HepG2 (cell line): ENCODE measurements around the gene FAM83G. TPM values are rescaled to one million over a fixed set of nuclear protein-coding genes. Genes with fewer than 3 reads are reported as not detected.
"Not testable (repeated sequence)": the region's sequence is repeated elsewhere in the genome, so short reads cannot be mapped to it uniquely, and the experiment has no call there.

Source experiments
- ATAC-seq: fragments of 200-7000 bp; cut with Tn5 transposase; 3 replicates; pipeline ENCODE4 v1.9.1; 2020; ENCODE audit warnings: mild to moderate bottlenecking, moderate library complexity
- BruUV-seq: library from RNA; stranded (reverse); fragments of 400-500 nt; replicated peaks from 2 replicates; lab custom pipeline; 2021; lab: Mats Ljungman, UMichigan
- CTCF ChIA-PET: fragments of 300-600 bp; formaldehyde crosslinking; extraction: SDS; loops from one replicate; lab custom pipeline; 2021; ENCODE audit warnings: low total read pairs, inconsistent platforms, low intra/inter-chr PET ratio; lab: Yijun Ruan, JAX
- POLR2A ChIA-PET: fragments of 350-600 bp; sonication (Branson Sonifier 250); formaldehyde crosslinking; loops from one replicate; lab custom pipeline; 2020; ENCODE audit warnings: antibody characterized with exemption, inconsistent platforms; lab: Yijun Ruan, JAX
- DNase-seq: peaks from one replicate; pipeline ENCODE4 v3.0.0-alpha.2; 2015; ENCODE audit warnings: low spot score
- FAIRE-seq: peaks from 3 replicates; lab custom pipeline; 2011; peaks lifted over from hg19 to GRCh38; lab: Jason Lieb, UNC
- H2AFZ ChIP-seq: one replicate; pipeline ENCODE4 v1.6.1; 2011; ENCODE audit warnings: low read length, inconsistent platforms
- H3K27ac ChIP-seq: fragments of 300-600 bp; 3 replicates; pipeline ENCODE4 v1.8.0; 2011; ENCODE audit warnings: mixed run types, mild to moderate bottlenecking, mixed read lengths, low read length, inconsistent platforms; ENCODE audit not compliant: insufficient read depth; ENCODE audit errors: extremely low read length
- H3K27me3 ChIP-seq, 2 experiments: fragments of 200-600 bp in 1 of 2; 2 replicates in 1 of 2; 3 replicates in 1 of 2; pipeline versions ENCODE4 v1.6.0 to v1.8.0; 2011; ENCODE audit warnings: low read length in 2 of 2, mild to moderate bottlenecking in 2 of 2, moderate library complexity in 2 of 2, inconsistent platforms in 1 of 2; ENCODE audit not compliant: insufficient read depth in 2 of 2, control insufficient read depth in 1 of 2
- H3K36me3 ChIP-seq, 2 experiments: fragments of 200-600 bp in 1 of 2; replicated peaks in 1 of 2; 2 replicates in 1 of 2; 3 replicates in 1 of 2; pipeline versions ENCODE4 v1.5.1 to v1.8.0; 2011; ENCODE audit warnings: low read length in 2 of 2, inconsistent platforms in 1 of 2; ENCODE audit not compliant: insufficient read depth in 2 of 2, control insufficient read depth in 1 of 2
- H3K4me1 ChIP-seq: 2 replicates; pipeline ENCODE4 v1.5.1; 2012; ENCODE audit warnings: low read length, inconsistent platforms; ENCODE audit not compliant: insufficient read depth
- H3K4me2 ChIP-seq: 2 replicates; pipeline ENCODE4 v1.6.0; 2011; ENCODE audit warnings: low read depth, low read length, inconsistent platforms
- H3K4me3 ChIP-seq, 3 experiments: fragments of 200-600 bp in 1 of 3; sonication (generic), shearing (Covaris generic) in 1 of 3; replicated peaks in 1 of 3; 2 replicates each; pipeline ENCODE4 v1.5.1; 2011 to 2016; ENCODE audit warnings: low read length in 3 of 3, inconsistent platforms in 2 of 3, low read depth in 2 of 3, mild to moderate bottlenecking in 2 of 3, control low read depth in 1 of 3, mixed read lengths in 1 of 3; ENCODE audit not compliant: insufficient read depth in 1 of 3
- H3K79me2 ChIP-seq: one replicate; pipeline ENCODE4 v1.6.1; 2011; ENCODE audit warnings: low read length, inconsistent platforms; ENCODE audit not compliant: insufficient read depth
- H3K9ac ChIP-seq: 2 replicates; pipeline ENCODE4 v1.6.0; 2011; ENCODE audit warnings: mild to moderate bottlenecking, low read depth, low read length, inconsistent platforms; ENCODE audit not compliant: insufficient read depth
- H3K9me3 ChIP-seq: 2 replicates; pipeline ENCODE4 v1.5.1; 2012; ENCODE audit warnings: mild to moderate bottlenecking, low read length
- H4K20me1 ChIP-seq: 2 replicates; pipeline ENCODE4 v1.6.0; 2011; ENCODE audit warnings: inconsistent platforms, mild to moderate bottlenecking, low read length, moderate library complexity; ENCODE audit not compliant: insufficient read depth
- IRF2 ChIP-seq: IDR thresholded peaks from 2 replicates; pipeline ENCODE4 v1.6.1; 2018; ENCODE audit warnings: missing genetic modification reagents, missing compliant biosample characterization
- KDM2A ChIP-seq: sonication (generic); formaldehyde crosslinking; IDR thresholded peaks from 2 replicates; pipeline ENCODE4 v1.4.0; 2020; ENCODE audit warnings: low read depth, missing genetic modification reagents, borderline replicate concordance
- NR2F6 ChIP-seq, 2 experiments: IDR thresholded peaks; 2 replicates each; pipeline ENCODE4 v1.6.1; 2016; ENCODE audit warnings: antibody characterized with exemption in 1 of 2, mild to moderate bottlenecking in 1 of 2
- SMC3 ChIP-seq: IDR thresholded peaks from 2 replicates; pipeline ENCODE4 v1.6.1; 2011; ENCODE audit warnings: low read length, improper control_type of control experiment
- STAG1 ChIP-seq: sonication (generic); formaldehyde crosslinking; IDR thresholded peaks from 2 replicates; pipeline ENCODE4 v1.4.0; 2020; ENCODE audit warnings: missing genetic modification reagents
- WGBS: methylation state at CpG from one replicate; pipeline ENCODE4 v1.1.6; 2017; ENCODE audit warnings: low lambda C conversion rate; 5-methylcytosine and 5-hydroxymethylcytosine counted together
- in situ Hi-C: cut with HindIII; loops from 2 replicates; pipeline ENCODE4 v1.10.0; 2017; ENCODE audit warnings: low pct_unique_long_range_greater_than_20kb; ENCODE audit not compliant: extremely low pct_ligation_motif_present
- intact Hi-C: fragments of 100-400 bp; cut with micrococcal nuclease; formaldehyde crosslinking; loops from one replicate; pipeline ENCODE4 v1.10.0; 2022; ENCODE audit not compliant: unreplicated experiment
- polyA plus RNA-seq, 8 experiments: library from polyadenylated mRNA; depleted of rRNA in 3 of 8; stranded (reverse) in 7 of 8; unstranded in 1 of 8; fragments of >200 nt; fragmentation: Illumina TruSeq in 4 of 8; extraction: Trizol in 4 of 8; gene quantifications; 2 replicates each; pipeline versions ENCODE4 v1.2.1 to v1.2.3, GENCODE V29; 2011 to 2016; ENCODE audit warnings: low read depth in 4 of 8, missing spikeins in 1 of 8, mixed read lengths in 1 of 8; ENCODE audit not compliant: insufficient read depth in 1 of 8
- total RNA-seq, 5 experiments: library from RNA; depleted of rRNA; stranded (reverse); fragments of >200 nt; fragmentation: Illumina TruSeq; extraction: Trizol; gene quantifications; 2 replicates each; pipeline ENCODE4 v1.2.3, GENCODE V29; 2016; ENCODE audit warnings: low read depth in 1 of 5

FAM83G gene
- total and polyA plus RNA-seq, 2 of the 13 experiments (the other 11 are each of a cell fraction or from before 2014, with no cell fraction given), result 13.7 to 18.6 TPM

GRCh38 chr17:19032377-19032988 is 27.9 kb upstream of the FAM83G start:
- DNase-seq, CTCF ChIA-PET, H2AFZ ChIP-seq, H3K9me3 ChIP-seq, H3K79me2 ChIP-seq, BruUV-seq, intact Hi-C loops, H3K4me2 ChIP-seq, H3K27ac ChIP-seq, in situ Hi-C loops, H3K27me3 ChIP-seq, H3K4me1 ChIP-seq, H3K9ac ChIP-seq, POLR2A ChIA-PET, H3K36me3 ChIP-seq, H4K20me1 ChIP-seq, H3K4me3 ChIP-seq: not testable (repeated sequence)
- no CpG with 5 or more reads among the region's 24 CpGs for WGBS
- FAIRE-seq, result peak; percentile 63
- ATAC-seq, result peak; percentile 76

GRCh38 chr17:19031729-19032128 is 27.2 kb upstream of the FAM83G start:
- H3K9me3 ChIP-seq; BruUV-seq; H3K27ac ChIP-seq; DNase-seq; H3K4me2 ChIP-seq; H3K9ac ChIP-seq; H2AFZ ChIP-seq; H3K27me3 ChIP-seq; H3K4me1 ChIP-seq; POLR2A ChIA-PET; H4K20me1 ChIP-seq; H3K4me3 ChIP-seq; CTCF ChIA-PET; in situ Hi-C loops; intact Hi-C loops; H3K79me2 ChIP-seq; H3K36me3 ChIP-seq; TF ChIP-seq NR2F6 (IDR thresholded peaks at IDR 0.05): not testable (repeated sequence)
- ATAC-seq (peak; percentile 91), FAIRE-seq (peak; percentile 84)
- TF ChIP-seq STAG1 (CRISPR knock-in tag) (peak; percentile 78), KDM2A (CRISPR knock-in tag) (peak; percentile 31; the same call in 1 of the 2 replicates), IRF2 (CRISPR knock-in tag) (0 out of 2 replicates have a peak, but pooled peaks have one; percentile 16), SMC3 (peak; percentile 14; the same call in 1 of the 2 replicates), NR2F6 (CRISPR knock-in tag; IDR thresholded peaks at IDR 0.05) (0 out of 2 replicates have a peak, but pooled peaks have one; percentile 30)
- no CpG with 5 or more reads among the region's 4 CpGs for WGBS

GRCh38 chr17:19030771-19031449 is 26.3 kb upstream of the FAM83G start:
- H2AFZ ChIP-seq, in situ Hi-C loops, H3K27ac ChIP-seq, H3K36me3 ChIP-seq, H4K20me1 ChIP-seq, BruUV-seq, ATAC-seq, DNase-seq, CTCF ChIA-PET, H3K4me2 ChIP-seq, H3K9me3 ChIP-seq, intact Hi-C loops, FAIRE-seq, H3K9ac ChIP-seq, POLR2A ChIA-PET, H3K4me1 ChIP-seq, H3K4me3 ChIP-seq, H3K27me3 ChIP-seq, H3K79me2 ChIP-seq: not testable (repeated sequence)
- WGBS, result no CpG with 5 or more reads among the region's 5 CpGs
